HAP-1 (cell line): Measurements from ENCODE around the gene RRP15.
A peak's percentile ranks its signal among the peaks of the same experiment; 100 is the strongest.

ENCODE experiments used
- DNase-seq, 2 experiments: peaks; one replicate each; pipeline ENCODE4 v3.0.0-alpha.2; 2016 to 2020; ENCODE audit warnings: low spot score in 2 of 2
- H3K27me3 ChIP-seq: fragments of 250-450 bp; sonication (Bioruptor Pico); 2 replicates; pipeline ENCODE4 v1.5.1; 2020; ENCODE audit warnings: low read depth, mild to moderate bottlenecking, moderate library complexity
- H3K36me3 ChIP-seq: fragments of 250-450 bp; sonication (Bioruptor Pico); replicated peaks from 2 replicates; pipeline ENCODE4 v1.5.1; 2020; ENCODE audit warnings: mild to moderate bottlenecking
- H3K4me1 ChIP-seq: fragments of 250-450 bp; sonication (Bioruptor Pico); 2 replicates; pipeline ENCODE4 v1.5.1; 2020; ENCODE audit warnings: mild to moderate bottlenecking
- H3K4me3 ChIP-seq: fragments of 250-450 bp; sonication (Bioruptor Pico); 2 replicates; pipeline ENCODE4 v1.5.1; 2020; ENCODE audit warnings: mild to moderate bottlenecking, moderate library complexity
- H3K9me3 ChIP-seq: fragments of 250-450 bp; sonication (Bioruptor Pico); 2 replicates; pipeline ENCODE4 v1.5.1; 2020; ENCODE audit warnings: mild to moderate bottlenecking, moderate library complexity
- in situ Hi-C: fragments of 300-500 bp; cut with MboI; formaldehyde crosslinking; loops from 3 replicates; pipeline ENCODE4 v1.14.3; 2020; ENCODE audit warnings: low sequenced_read_pairs, inconsistent platforms, mixed read lengths

The RRP15 gene

GRCh38 chr1:218332416-218332815, 47.3 kb downstream of the RRP15 start:
- no peak for DNase-seq
- in situ Hi-C loops: loop anchor here (25.0 kb wide), 3 partner anchors 730 to 1480 kb away; no protein-coding TSS in a partner anchor
- Histone ChIP-seq H3K9me3 (no peaks in the 10 kb centered on the region), H3K4me3 (no peak overlapping the region), H3K27me3 (no peaks in the 10 kb centered on the region), H3K4me1 (no peaks in the 10 kb centered on the region; the same call in 1 of the 2 replicates), H3K36me3 (no peaks in the 10 kb centered on the region; the same call in 1 of the 2 replicates)

- H3K27me3 ChIP-seq: no peaks in the 10 kb centered on the region
- H3K36me3 ChIP-seq: no peaks in the 10 kb centered on the region; the same call in 1 of the 2 replicates
- in situ Hi-C loops: loop anchor here (25.0 kb wide), 3 partner anchors 726 to 1476 kb away; no protein-coding TSS in a partner anchor
- no peak overlapping the region for H3K4me3 ChIP-seq
- peak in 1 of 2 experiments; percentile 21 for DNase-seq
- no peaks in the 10 kb centered on the region; the same call in 1 of the 2 replicates for H3K4me1 ChIP-seq
- no peaks in the 10 kb centered on the region for H3K9me3 ChIP-seq
Observed at GRCh38 chr1:218336328-218336727, 51.2 kb downstream of the RRP15 start.

GRCh38 chr1:218339267-218339831, 54.3 kb downstream of the RRP15 start:
- Histone ChIP-seq H3K4me3 (no peak overlapping the region), H3K36me3 (no peaks in the 10 kb centered on the region), H3K27me3 (no peaks in the 10 kb centered on the region), H3K9me3 (no peaks in the 10 kb centered on the region), H3K4me1 (no peaks in the 10 kb centered on the region; the same call in none of the 2 replicates)
- in situ Hi-C loops: loop anchor here (25.0 kb wide), 3 partner anchors 723 to 1473 kb away; no protein-coding TSS in a partner anchor
- peak in 1 of 2 experiments; percentile 58 for DNase-seq

- Histone ChIP-seq H3K27me3 (no peaks in the 10 kb centered on the region), H3K4me3 (no peak overlapping the region), H3K4me1 (peaks cover 9% of the 10 kb centered on the region; the same call in 1 of the 2 replicates), H3K36me3 (no peaks in the 10 kb centered on the region), H3K9me3 (no peaks in the 10 kb centered on the region)
- in situ Hi-C loops: loop anchor here (10.0 to 25.0 kb wide), 4 partner anchors 721 to 1471 kb away; no protein-coding TSS in a partner anchor
- DNase-seq: no peak
Observed at GRCh38 chr1:218341325-218341724, 56.2 kb downstream of the RRP15 start.

GRCh38 chr1:218342091-218342490, 57.0 kb downstream of the RRP15 start:
- Histone ChIP-seq H3K36me3 (no peaks in the 10 kb centered on the region), H3K27me3 (no peaks in the 10 kb centered on the region), H3K9me3 (no peaks in the 10 kb centered on the region), H3K4me1 (peaks cover 9% of the 10 kb centered on the region), H3K4me3 (no peak overlapping the region)
- no peak for DNase-seq
- in situ Hi-C loops: loop anchor here (10.0 to 25.0 kb wide), 4 partner anchors 720 to 1470 kb away; no protein-coding TSS in a partner anchor

GRCh38 chr1:218344814-218345672, 60.0 kb downstream of the RRP15 start, which contains the start of gene TGFB2:
Gene TGFB2, plus strand, starts transcription at chr1:218345336. Its CDS starts 1,366 bp downstream, at chr1:218346702.
- peak; percentile 48 to 54 for DNase-seq
- H3K4me3 ChIP-seq: peak within 1 kb of the TSS; percentile 46
- no peaks in the 10 kb centered on the region for H3K27me3 ChIP-seq
- H3K36me3 ChIP-seq: no peaks in the 10 kb centered on the region
- in situ Hi-C loops: loop anchor here (10.0 to 25.0 kb wide), 4 partner anchors 717 to 1467 kb away; no protein-coding TSS in a partner anchor
- H3K4me1 ChIP-seq: peaks cover 25% of the 10 kb centered on the region
- H3K9me3 ChIP-seq: no peaks in the 10 kb centered on the region

GRCh38 chr1:218345673-218346390, 60.7 kb downstream of the RRP15 start:
- H3K4me1 ChIP-seq: peaks cover 29% of the 10 kb centered on the region
- H3K4me3 ChIP-seq: peak overlapping the region; percentile 46
- H3K9me3 ChIP-seq: no peaks in the 10 kb centered on the region
- H3K36me3 ChIP-seq: no peaks in the 10 kb centered on the region
- in situ Hi-C loops: loop anchor here (10.0 to 25.0 kb wide), 4 partner anchors 716 to 1466 kb away; no protein-coding TSS in a partner anchor
- no peaks in the 10 kb centered on the region for H3K27me3 ChIP-seq
- DNase-seq: peak; percentile 56 to 73

- Histone ChIP-seq H3K4me3 (peak overlapping the region; percentile 46), H3K36me3 (no peaks in the 10 kb centered on the region), H3K9me3 (no peaks in the 10 kb centered on the region), H3K4me1 (peaks cover 30% of the 10 kb centered on the region), H3K27me3 (no peaks in the 10 kb centered on the region)
- peak; percentile 22 to 47 for DNase-seq
- in situ Hi-C loops: loop anchor here (10.0 to 25.0 kb wide), 4 partner anchors 716 to 1466 kb away; no protein-coding TSS in a partner anchor
Observed at GRCh38 chr1:218346391-218347204, 61.5 kb downstream of the RRP15 start.

- DNase-seq: peak in 1 of 2 experiments; percentile 59
- in situ Hi-C loops: loop anchor here (10.0 to 25.0 kb wide), 4 partner anchors 715 to 1465 kb away; no protein-coding TSS in a partner anchor
- H3K36me3 ChIP-seq: no peaks in the 10 kb centered on the region
- H3K27me3 ChIP-seq: no peaks in the 10 kb centered on the region
- H3K4me1 ChIP-seq: peaks cover 30% of the 10 kb centered on the region
- H3K4me3 ChIP-seq: peak overlapping the region; percentile 46
- H3K9me3 ChIP-seq: no peaks in the 10 kb centered on the region
Observed at GRCh38 chr1:218347336-218347722, 62.2 kb downstream of the RRP15 start.

- DNase-seq: peak; percentile 49 to 72
Observed at GRCh38 chr1:218347723-218348627, 62.9 kb downstream of the RRP15 start.

GRCh38 chr1:218348628-218349071, 63.6 kb downstream of the RRP15 start:
- in situ Hi-C loops: loop anchor here (10.0 to 25.0 kb wide), 4 partner anchors 714 to 1464 kb away; no protein-coding TSS in a partner anchor
- no peaks in the 10 kb centered on the region for H3K9me3 ChIP-seq
- H3K4me1 ChIP-seq: peaks cover 30% of the 10 kb centered on the region
- DNase-seq: no peak
- no peaks in the 10 kb centered on the region for H3K36me3 ChIP-seq
- no peaks in the 10 kb centered on the region for H3K27me3 ChIP-seq
- H3K4me3 ChIP-seq: peak overlapping the region; percentile 46

More at GRCh38 chr1:218347723-218348627, 62.9 kb downstream of the RRP15 start:
- Histone ChIP-seq H3K27me3 (no peaks in the 10 kb centered on the region), H3K9me3 (no peaks in the 10 kb centered on the region), H3K4me1 (peaks cover 30% of the 10 kb centered on the region), H3K4me3 (peak overlapping the region; percentile 46), H3K36me3 (no peaks in the 10 kb centered on the region)
- in situ Hi-C loops: loop anchor here (10.0 to 25.0 kb wide), 4 partner anchors 714 to 1464 kb away; no protein-coding TSS in a partner anchor
